Hepatocyte (in vitro differentiated cells): Measurements from ENCODE around the gene RAB11B. TPM values are rescaled to one million over a fixed set of nuclear protein-coding genes. Genes with fewer than 3 reads are reported as not detected.

Source experiments
- DNase-seq: peaks from one replicate; pipeline ENCODE4 v3.0.0-alpha.2; 2016; ENCODE audit warnings: low spot score
- H2AFZ ChIP-seq: fragments of 200-600 bp; sonication (generic); 2 replicates; pipeline ENCODE4 v1.6.0; 2016; ENCODE audit warnings: antibody characterized with exemption, mild to moderate bottlenecking
- H3K27ac ChIP-seq: fragments of 200-600 bp; sonication (generic); 2 replicates; pipeline ENCODE4 v1.5.1; 2016; ENCODE audit warnings: mild to moderate bottlenecking
- H3K27me3 ChIP-seq: fragments of 200-600 bp; sonication (generic); 2 replicates; pipeline ENCODE4 v1.6.1; 2016
- H3K36me3 ChIP-seq: fragments of 200-600 bp; sonication (generic); replicated peaks from 2 replicates; pipeline ENCODE4 v1.5.1; 2016; ENCODE audit warnings: low read depth; ENCODE audit not compliant: insufficient read depth
- H3K4me1 ChIP-seq: fragments of 200-600 bp; sonication (generic); 2 replicates; pipeline ENCODE4 v1.5.1; 2016; ENCODE audit warnings: mild to moderate bottlenecking, moderate library complexity; ENCODE audit not compliant: insufficient read depth
- H3K4me2 ChIP-seq: fragments of 200-600 bp; sonication (generic); 2 replicates; pipeline ENCODE4 v1.6.0; 2016
- H3K4me3 ChIP-seq: fragments of 200-600 bp; sonication (generic); 2 replicates; pipeline ENCODE4 v1.5.1; 2016; ENCODE audit warnings: mild to moderate bottlenecking
- H3K79me2 ChIP-seq: fragments of 200-600 bp; sonication (generic); 2 replicates; pipeline ENCODE4 v1.6.0; 2017; ENCODE audit warnings: mild to moderate bottlenecking
- H3K9me2 ChIP-seq: fragments of 200-600 bp; sonication (generic); replicated peaks from 2 replicates; pipeline ENCODE4 v1.6.0; 2017; ENCODE audit warnings: mild to moderate bottlenecking; ENCODE audit not compliant: insufficient read depth
- H3K9me3 ChIP-seq: fragments of 200-600 bp; sonication (generic); 2 replicates; pipeline ENCODE4 v1.5.1; 2016; ENCODE audit warnings: low read depth, mild to moderate bottlenecking
- H4K20me1 ChIP-seq: fragments of 200-600 bp; sonication (generic); 2 replicates; pipeline ENCODE4 v1.6.0; 2016; ENCODE audit warnings: mild to moderate bottlenecking; ENCODE audit not compliant: insufficient read depth, poor library complexity, severe bottlenecking
- EZH2 ChIP-seq: fragments of 200-600 bp; sonication (generic); IDR thresholded peaks from 2 replicates; pipeline ENCODE4 v1.6.1; 2016; ENCODE audit warnings: antibody characterized with exemption, mild to moderate bottlenecking, borderline replicate concordance
- EZH2phosphoT487 ChIP-seq: fragments of 200-600 bp; sonication (generic); IDR thresholded peaks from one replicate; pipeline ENCODE4 v1.6.1; 2018; ENCODE audit warnings: antibody characterized with exemption, mild to moderate bottlenecking, low read depth, moderate library complexity; ENCODE audit not compliant: unreplicated experiment, severe bottlenecking
- WGBS: methylation state at CpG from one replicate; pipeline ENCODE4 v1.1.6; 2016; ENCODE audit warnings: low lambda C conversion rate; ENCODE audit errors: missing lambda C conversion rate; 5-methylcytosine and 5-hydroxymethylcytosine counted together
- polyA plus RNA-seq: library from polyadenylated mRNA; unstranded; fragments of >200 nt; fragmentation: Nextera tagmentation; extraction: Ambion mirVana; gene quantifications from 2 replicates; pipeline ENCODE4 v1.2.1, GENCODE V29; 2016
- total RNA-seq: library from RNA; depleted of rRNA; stranded (reverse); fragments of >200 nt; gene quantifications from 2 replicates; pipeline ENCODE4 v1.2.3, GENCODE V29; 2014
- TF ChIP-seq, protein P1 (sequence below): fragments of 200-600 bp; sonication (generic); IDR thresholded peaks from 2 replicates; pipeline ENCODE4 v1.5.1; 2016; ENCODE audit warnings: antibody characterized with exemption, mild to moderate bottlenecking; ENCODE audit not compliant: poor library complexity

Gene RAB11B
- total and polyA plus RNA-seq, 2 experiments from 2014 or later, result 47.1 to 174 TPM

DNA sequence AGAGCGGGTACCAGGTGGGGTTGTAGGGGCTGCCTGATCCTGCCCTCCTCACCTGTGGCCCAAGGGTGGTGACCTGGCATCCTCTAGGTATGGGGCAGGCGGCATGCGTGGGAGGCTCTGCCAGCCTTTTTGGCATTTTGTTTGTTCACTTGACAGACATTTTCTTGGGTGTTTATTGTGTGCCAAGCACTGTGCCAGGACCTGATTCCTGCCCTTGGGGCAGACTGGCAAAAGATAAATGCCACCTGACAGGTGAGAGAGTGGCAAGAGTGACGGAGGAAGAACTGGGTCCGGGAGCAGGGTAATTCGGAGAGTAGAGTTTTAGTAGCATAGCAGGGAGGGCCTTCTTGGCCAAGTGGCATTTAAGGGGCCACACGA, 6.0 kb downstream of the RAB11B start:
- Histone ChIP-seq H3K9me2 (no peaks in the 10 kb centered on the region), H3K4me2 (no peak overlapping the region), H3K4me3 (no peak overlapping the region), H4K20me1 (peaks cover 84% of the 10 kb centered on the region), H2AFZ (no peak overlapping the region), H3K79me2 (peaks cover 83% of the 10 kb centered on the region), H3K36me3 (no peaks in the 10 kb centered on the region), H3K9me3 (no peaks in the 10 kb centered on the region), H3K27me3 (no peaks in the 10 kb centered on the region), H3K27ac (no peak overlapping the region), H3K4me1 (peaks cover 2% of the 10 kb centered on the region)
- whole genome bisulfite sequencing, result 87% methylated on average over 7 of the region's 7 CpGs
- TF ChIP-seq, protein P1, sequence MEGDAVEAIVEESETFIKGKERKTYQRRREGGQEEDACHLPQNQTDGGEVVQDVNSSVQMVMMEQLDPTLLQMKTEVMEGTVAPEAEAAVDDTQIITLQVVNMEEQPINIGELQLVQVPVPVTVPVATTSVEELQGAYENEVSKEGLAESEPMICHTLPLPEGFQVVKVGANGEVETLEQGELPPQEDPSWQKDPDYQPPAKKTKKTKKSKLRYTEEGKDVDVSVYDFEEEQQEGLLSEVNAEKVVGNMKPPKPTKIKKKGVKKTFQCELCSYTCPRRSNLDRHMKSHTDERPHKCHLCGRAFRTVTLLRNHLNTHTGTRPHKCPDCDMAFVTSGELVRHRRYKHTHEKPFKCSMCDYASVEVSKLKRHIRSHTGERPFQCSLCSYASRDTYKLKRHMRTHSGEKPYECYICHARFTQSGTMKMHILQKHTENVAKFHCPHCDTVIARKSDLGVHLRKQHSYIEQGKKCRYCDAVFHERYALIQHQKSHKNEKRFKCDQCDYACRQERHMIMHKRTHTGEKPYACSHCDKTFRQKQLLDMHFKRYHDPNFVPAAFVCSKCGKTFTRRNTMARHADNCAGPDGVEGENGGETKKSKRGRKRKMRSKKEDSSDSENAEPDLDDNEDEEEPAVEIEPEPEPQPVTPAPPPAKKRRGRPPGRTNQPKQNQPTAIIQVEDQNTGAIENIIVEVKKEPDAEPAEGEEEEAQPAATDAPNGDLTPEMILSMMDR, result no peak
- no peak for TF ChIP-seq EZH2phosphoT487
- DNase-seq, result no peak

DNA sequence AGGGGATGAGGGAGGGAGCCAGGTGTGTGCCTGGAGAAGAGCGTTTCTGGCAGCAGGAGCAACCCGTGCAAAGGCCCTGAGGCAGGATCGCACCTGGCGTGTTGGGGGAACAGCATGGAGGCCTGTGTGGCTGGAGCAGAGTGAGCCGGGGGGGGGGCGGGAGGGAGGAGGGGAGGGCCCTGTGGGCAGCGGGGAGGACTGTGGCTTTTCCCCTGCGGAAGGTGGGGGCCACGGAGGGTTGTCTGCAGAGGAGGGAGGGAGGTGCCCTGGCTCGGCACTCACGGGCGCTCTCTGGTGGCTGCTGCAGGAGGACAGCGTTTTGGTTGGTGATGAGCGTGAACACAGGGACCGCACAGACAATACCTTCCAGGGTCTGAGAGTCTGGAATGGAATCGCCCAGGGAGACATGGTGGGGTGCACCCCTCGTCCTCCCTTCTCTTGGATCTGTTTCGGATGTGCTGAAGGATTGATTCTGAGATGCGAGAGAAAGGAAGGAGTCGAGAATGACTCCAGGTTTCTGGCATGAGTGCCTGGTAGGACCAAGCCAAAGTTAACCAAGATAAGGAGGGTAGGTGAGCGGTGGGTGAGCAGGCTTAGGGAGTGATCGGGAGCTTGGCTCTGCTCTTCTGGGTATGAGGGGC, 6.5 kb downstream of the RAB11B start:
- 75% methylated on average over 17 of the region's 22 CpGs for WGBS
- no peaks in the 10 kb centered on the region for H3K9me3 ChIP-seq
- no peak overlapping the region for H3K4me2 ChIP-seq
- DNase-seq, result peak; percentile 64
- no peak for TF ChIP-seq EZH2phosphoT487
- TF ChIP-seq, protein P1, result peak; percentile 53
- H2AFZ ChIP-seq, result no peak overlapping the region
- H3K4me1 ChIP-seq, result no peaks in the 10 kb centered on the region
- peaks cover 78% of the 10 kb centered on the region for H3K79me2 ChIP-seq
- no peaks in the 10 kb centered on the region for H3K9me2 ChIP-seq
- H3K36me3 ChIP-seq, result no peaks in the 10 kb centered on the region
- H3K4me3 ChIP-seq, result no peak overlapping the region
- peaks cover 79% of the 10 kb centered on the region for H4K20me1 ChIP-seq
- no peaks in the 10 kb centered on the region for H3K27me3 ChIP-seq
- peak overlapping the region; percentile 4 for H3K27ac ChIP-seq

DNA sequence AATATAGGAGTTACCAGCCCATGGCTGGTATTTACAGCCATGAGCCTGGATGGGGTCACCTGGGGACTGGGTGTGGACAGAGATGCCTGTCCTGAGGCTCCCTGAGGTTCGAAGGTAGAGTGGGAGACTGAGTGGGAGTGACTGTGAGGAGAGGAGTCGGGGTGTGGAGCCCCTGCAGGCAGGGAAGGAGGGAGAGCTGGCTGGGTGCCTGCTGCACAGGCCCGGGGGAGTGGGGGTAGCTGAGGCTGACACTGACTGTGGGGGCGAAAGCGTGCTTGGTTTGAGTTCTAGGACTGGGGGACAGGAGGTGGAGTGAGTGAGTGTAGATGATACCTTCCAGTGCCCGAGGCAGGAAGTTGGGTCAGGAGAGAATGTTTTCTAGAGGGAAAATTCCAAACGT, 7.1 kb downstream of the RAB11B start:
- H3K9me3 ChIP-seq, result no peaks in the 10 kb centered on the region
- H3K4me3 ChIP-seq, result no peak overlapping the region
- peaks cover 74% of the 10 kb centered on the region for H4K20me1 ChIP-seq
- no peak for DNase-seq
- no peaks in the 10 kb centered on the region for H3K4me1 ChIP-seq
- H3K36me3 ChIP-seq, result no peaks in the 10 kb centered on the region
- H3K27ac ChIP-seq, result peak overlapping the region; percentile 4
- no peaks in the 10 kb centered on the region for H3K9me2 ChIP-seq
- H3K4me2 ChIP-seq, result no peak overlapping the region
- peaks cover 72% of the 10 kb centered on the region for H3K79me2 ChIP-seq
- no peaks in the 10 kb centered on the region for H3K27me3 ChIP-seq
- TF ChIP-seq EZH2phosphoT487 (no peak), EZH2 (no peak)
- TF ChIP-seq, protein P1, result no peak
- no peak overlapping the region for H2AFZ ChIP-seq
- 72% methylated on average over 7 of the region's 7 CpGs for WGBS
